GM12878 (cell line): ENCODE measurements around the gene RRAS. TPM values are rescaled to one million over a fixed set of nuclear protein-coding genes. Genes with fewer than 3 reads are reported as not detected.

Experiments used
- ATAC-seq: fragments of 200-7000 bp; cut with Tn5 transposase; 3 replicates; pipeline ENCODE4 v1.9.1; 2020; ENCODE audit warnings: mild to moderate bottlenecking, moderate library complexity
- BruUV-seq: library from RNA; stranded (reverse); fragments of 400-500 nt; replicated peaks from 2 replicates; lab custom pipeline; 2021; lab: Mats Ljungman, UMichigan
- CTCF ChIA-PET: fragments of 300-600 bp; sonication (Branson Sonifier 250); formaldehyde crosslinking; extraction: SDS; loops from one replicate; lab custom pipeline; 2021; ENCODE audit warnings: inconsistent platforms; lab: Yijun Ruan, JAX
- POLR2A ChIA-PET: fragments of 350-600 bp; formaldehyde crosslinking; extraction: SDS; loops from one replicate; lab custom pipeline; 2021; ENCODE audit warnings: inconsistent platforms; lab: Charles Lee
- RAD21 ChIA-PET: fragments of 300-600 bp; sonication (Branson Sonifier 250); formaldehyde crosslinking; loops from one replicate; lab custom pipeline; 2023; ENCODE audit warnings: antibody characterized with exemption; ENCODE audit not compliant: unreplicated experiment; lab: Charles Lee
- SMC1A ChIA-PET: fragments of 300-600 bp; sonication (Branson Sonifier 250); formaldehyde crosslinking; loops from one replicate; lab custom pipeline; 2023; ENCODE audit not compliant: unreplicated experiment, uncharacterized antibody; lab: Charles Lee
- DNase-seq: peaks from one replicate; pipeline ENCODE4 v3.0.0-alpha.2; 2011; ENCODE audit warnings: low read depth, low spot score
- FAIRE-seq: peaks from 3 replicates; lab custom pipeline; 2011; peaks lifted over from hg19 to GRCh38; lab: Jason Lieb, UNC
- H2AFZ ChIP-seq: 2 replicates; pipeline ENCODE4 v1.6.0; 2011; ENCODE audit warnings: low read depth, low read length, control low read depth; ENCODE audit not compliant: control insufficient read depth
- H3K27ac ChIP-seq: 2 replicates; pipeline ENCODE4 v1.5.1; 2011; ENCODE audit warnings: control low read depth; ENCODE audit not compliant: control insufficient read depth, insufficient read depth
- H3K27me3 ChIP-seq, 2 experiments: replicated peaks in 1 of 2; 2 replicates each; pipeline versions ENCODE4 v1.6.0 to v1.6.1; 2011; ENCODE audit warnings: low read length in 1 of 2; ENCODE audit not compliant: control insufficient read depth in 2 of 2, insufficient read depth in 2 of 2
- H3K36me3 ChIP-seq, 2 experiments: 2 replicates each; pipeline ENCODE4 v1.5.1; 2011; ENCODE audit warnings: low read length in 1 of 2; ENCODE audit not compliant: control insufficient read depth in 2 of 2, insufficient read depth in 2 of 2
- H3K4me1 ChIP-seq: 2 replicates; pipeline ENCODE4 v1.6.1; 2011; ENCODE audit warnings: mild to moderate bottlenecking, low read length, moderate library complexity, mixed read lengths; ENCODE audit not compliant: control insufficient read depth, insufficient read depth
- H3K4me2 ChIP-seq: 2 replicates; pipeline ENCODE4 v1.6.0; 2011; ENCODE audit warnings: control low read depth; ENCODE audit not compliant: control insufficient read depth, insufficient read depth
- H3K4me3 ChIP-seq: fragments of 200-600 bp; sonication (generic); 2 replicates; pipeline ENCODE4 v1.5.1; 2016
- H3K79me2 ChIP-seq: 2 replicates; pipeline ENCODE4 v1.6.0; 2011; ENCODE audit warnings: low read length; ENCODE audit not compliant: control insufficient read depth, insufficient read depth
- H3K9ac ChIP-seq: 2 replicates; pipeline ENCODE4 v1.8.0; 2011; ENCODE audit warnings: low read length, control low read depth, mixed read lengths; ENCODE audit not compliant: control insufficient read depth, insufficient read depth
- H3K9me3 ChIP-seq: replicated peaks from 3 replicates; pipeline ENCODE4 v1.5.1; 2011; ENCODE audit warnings: mild to moderate bottlenecking, low read length; ENCODE audit not compliant: control insufficient read depth, insufficient read depth
- H4K20me1 ChIP-seq: 2 replicates; pipeline ENCODE4 v1.6.0; 2011; ENCODE audit not compliant: control insufficient read depth, insufficient read depth
- MEF2A ChIP-seq: IDR thresholded peaks from 2 replicates; pipeline ENCODE4 v1.6.1; 2011; ENCODE audit warnings: low read depth, mild to moderate bottlenecking, low read length, moderate library complexity; ENCODE audit not compliant: insufficient read depth
- POLR2AphosphoS2 ChIP-seq: IDR thresholded peaks from 2 replicates; pipeline ENCODE4 v1.6.1; 2011; ENCODE audit warnings: low read depth, mild to moderate bottlenecking, low read length, improper control_type of control experiment, moderate library complexity
- RAD51 ChIP-seq: fragments of 450-650 bp; IDR thresholded peaks from 2 replicates; pipeline ENCODE4 v1.6.1; 2016; ENCODE audit warnings: moderate library complexity, mild to moderate bottlenecking, inconsistent platforms
- SMC3 ChIP-seq: IDR thresholded peaks from 2 replicates; pipeline ENCODE4 v1.6.1; 2011; ENCODE audit warnings: low read length, improper control_type of control experiment, borderline replicate concordance
- ZNF384 ChIP-seq: IDR thresholded peaks from 2 replicates; pipeline ENCODE4 v1.6.1; 2012; ENCODE audit warnings: low read depth, mild to moderate bottlenecking, low read length, improper control_type of control experiment, borderline replicate concordance
- WGBS: methylation state at CpG from one replicate; pipeline ENCODE4 v1.1.6; 2016; ENCODE audit warnings: low lambda C conversion rate; ENCODE audit not compliant: insufficient replicate concordance, insufficient coverage; ENCODE audit errors: missing lambda C conversion rate; 5-methylcytosine and 5-hydroxymethylcytosine counted together
- in situ Hi-C: fragments of 300-500 bp; cut with MboI; formaldehyde crosslinking; loops from 9 replicates; pipeline ENCODE4 v1.14.3; 2018; ENCODE audit warnings: mixed read lengths
- intact Hi-C: fragments of 100-400 bp; cut with micrococcal nuclease; formaldehyde crosslinking; loops from one replicate; pipeline ENCODE4 v1.14.2; 2022; ENCODE audit not compliant: unreplicated experiment
- polyA plus RNA-seq, 11 experiments: library from polyadenylated mRNA; depleted of rRNA in 4 of 11; unstranded in 6 of 11; stranded (reverse) in 5 of 11; fragments of >200 nt; fragmentation: Nextera tagmentation in 4 of 11; fragmentation: Illumina TruSeq in 1 of 11; extraction: Ambion mirVana in 4 of 11; extraction: Trizol in 1 of 11; gene quantifications; 1 replicate in 1 of 11; 2 replicates in 10 of 11; pipeline versions ENCODE4 v1.2.1 to v1.2.3, GENCODE V29; 2011 to 2016; ENCODE audit warnings: inconsistent platforms in 2 of 11, missing spikeins in 2 of 11, low read depth in 1 of 11
- total RNA-seq, 4 experiments: library from RNA; depleted of rRNA in 3 of 4; stranded (reverse); fragments of >200 nt in 3 of 4; fragmentation: Illumina TruSeq in 1 of 4; extraction: Trizol in 1 of 4; gene quantifications; 2 replicates each; pipeline versions ENCODE4 v1.2.1 to v1.2.3, GENCODE V29; 2013 to 2021
- TF ChIP-seq, protein P1 (sequence below): IDR thresholded peaks from 2 replicates; pipeline ENCODE4 v1.6.1; 2011; ENCODE audit warnings: low read depth, mild to moderate bottlenecking, low read length, moderate library complexity, borderline replicate concordance; ENCODE audit errors: extremely low read depth
- TF ChIP-seq, protein P2 (sequence below): fragments of 450-650 bp; IDR thresholded peaks from 2 replicates; pipeline ENCODE4 v1.6.1; 2016; ENCODE audit warnings: mild to moderate bottlenecking
- TF ChIP-seq, protein P3 (sequence below): fragments of 450-650 bp; IDR thresholded peaks from 2 replicates; pipeline ENCODE4 v1.6.1; 2017; ENCODE audit warnings: borderline replicate concordance

Gene RRAS
- total and polyA plus RNA-seq, 10 of the 15 experiments (the other 5 are each of a cell fraction or from before 2014, with no cell fraction given) = 0.24 to 5.8 (median 1.8) TPM

DNA sequence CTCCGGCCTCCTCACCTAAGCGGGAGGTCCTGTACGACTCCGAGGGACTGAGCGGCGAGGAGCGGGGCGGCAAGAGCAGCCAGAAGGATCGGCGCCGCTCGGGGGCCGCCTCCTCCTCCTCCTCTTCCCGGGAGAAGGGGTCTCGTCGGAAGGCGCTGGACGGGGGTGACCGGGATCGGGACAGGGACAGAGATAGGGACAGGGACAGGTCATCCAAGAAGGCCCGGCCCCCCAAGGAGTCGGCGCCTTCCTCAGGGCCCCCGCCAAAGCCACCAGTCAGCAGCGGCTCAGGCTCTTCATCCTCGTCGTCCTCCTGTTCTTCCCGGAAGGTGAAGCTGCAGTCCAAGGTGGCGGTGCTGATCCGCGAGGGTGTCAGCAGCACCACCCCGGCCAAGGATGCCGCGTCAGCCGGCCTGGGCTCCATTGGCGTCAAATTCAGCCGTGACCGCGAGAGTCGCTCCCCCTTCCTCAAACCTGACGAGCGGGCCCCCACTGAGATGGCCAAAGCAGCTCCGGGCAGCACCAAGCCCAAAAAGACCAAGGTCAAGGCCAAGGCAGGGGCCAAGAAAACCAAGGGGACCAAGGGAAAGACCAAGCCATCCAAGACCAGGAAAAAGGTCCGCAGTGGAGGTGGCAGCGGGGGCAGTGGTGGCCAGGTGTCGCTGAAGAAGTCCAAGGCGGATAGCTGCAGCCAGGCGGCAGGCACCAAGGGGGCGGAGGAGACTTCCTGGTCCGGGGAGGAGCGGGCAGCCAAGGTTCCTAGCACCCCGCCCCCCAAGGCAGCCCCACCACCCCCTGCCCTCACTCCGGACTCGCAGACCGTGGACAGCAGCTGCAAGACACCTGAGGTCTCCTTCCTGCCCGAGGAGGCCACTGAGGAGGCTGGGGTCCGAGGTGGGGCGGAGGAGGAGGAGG, 12.9 kb upstream of the RRAS start:
- no peak overlapping the region for H2AFZ ChIP-seq
- no peaks in the 10 kb centered on the region for H3K9me3 ChIP-seq
- no peaks in the 10 kb centered on the region for H3K79me2 ChIP-seq
- in situ Hi-C loops = no loop called here
- H3K27ac ChIP-seq = no peak overlapping the region
- no TSS peak for BruUV-seq
- 0 out of 2 replicates have a peak, but pooled peaks have one; percentile 16 for TF ChIP-seq POLR2AphosphoS2
- TF ChIP-seq, protein P1, sequence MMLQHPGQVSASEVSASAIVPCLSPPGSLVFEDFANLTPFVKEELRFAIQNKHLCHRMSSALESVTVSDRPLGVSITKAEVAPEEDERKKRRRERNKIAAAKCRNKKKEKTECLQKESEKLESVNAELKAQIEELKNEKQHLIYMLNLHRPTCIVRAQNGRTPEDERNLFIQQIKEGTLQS = no peak
- H3K9ac ChIP-seq = no peak overlapping the region
- WGBS = 99% methylated on average over 36 of the region's 58 CpGs
- peaks cover 0 to 24% of the 10 kb centered on the region in 2 experiments; a peak in 3 of 4 replicates for H3K36me3 ChIP-seq
- H3K4me3 ChIP-seq = no peak overlapping the region
- H3K4me2 ChIP-seq = no peak overlapping the region
- DNase-seq (no peak), ATAC-seq (no peak), FAIRE-seq (no peak)
- H3K4me1 ChIP-seq = no peaks in the 10 kb centered on the region
- no peaks in the 10 kb centered on the region for H4K20me1 ChIP-seq
- RAD21 ChIA-PET = no interaction called here
- H3K27me3 ChIP-seq = no peaks in the 10 kb centered on the region
- SMC1A ChIA-PET = no interaction called here
- CTCF ChIA-PET = no interaction called here
- POLR2A ChIA-PET = no interaction called here
- intact Hi-C loops = no loop called here

DNA sequence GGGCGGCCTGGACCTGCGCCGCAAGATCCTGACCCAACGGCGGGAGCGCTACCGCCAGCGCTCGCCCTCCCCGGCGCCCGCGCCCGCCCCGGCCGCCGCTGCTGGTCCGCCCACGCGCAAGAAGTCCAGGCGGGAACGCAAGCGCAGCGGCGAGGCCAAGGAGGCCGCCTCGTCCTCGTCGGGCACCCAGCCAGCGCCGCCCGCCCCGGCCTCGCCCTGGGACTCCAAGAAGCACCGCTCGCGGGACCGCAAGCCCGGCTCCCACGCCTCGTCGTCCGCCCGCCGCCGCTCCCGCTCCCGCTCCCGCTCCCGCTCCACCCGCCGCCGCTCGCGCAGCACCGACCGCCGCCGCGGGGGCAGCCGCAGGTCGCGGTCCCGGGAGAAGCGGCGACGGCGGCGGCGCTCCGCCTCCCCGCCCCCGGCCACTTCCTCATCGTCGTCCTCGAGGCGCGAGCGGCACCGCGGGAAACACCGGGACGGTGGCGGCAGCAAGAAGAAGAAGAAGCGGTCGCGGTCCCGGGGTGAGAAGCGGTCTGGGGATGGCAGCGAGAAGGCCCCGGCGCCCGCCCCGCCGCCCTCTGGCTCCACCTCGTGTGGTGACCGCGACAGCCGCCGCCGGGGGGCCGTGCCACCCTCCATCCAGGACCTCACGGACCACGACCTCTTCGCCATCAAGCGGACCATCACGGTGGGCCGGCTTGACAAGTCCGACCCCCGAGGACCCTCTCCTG, 12.0 kb upstream of the RRAS start:
- no peaks in the 10 kb centered on the region for H4K20me1 ChIP-seq
- peaks cover 0 to 19% of the 10 kb centered on the region in 2 experiments; a peak in 3 of 4 replicates for H3K36me3 ChIP-seq

More for the DNA sequence above, 12.0 kb upstream of the RRAS start:
- ChIA-PET RAD21 (no interaction called here), CTCF (no interaction called here), POLR2A (no interaction called here), SMC1A (no interaction called here)
- intact Hi-C loops (no loop called here), in situ Hi-C loops (no loop called here)
- no TSS peak for BruUV-seq
- no peak for ATAC-seq
- Histone ChIP-seq H2AFZ (no peak overlapping the region), H3K4me3 (no peak overlapping the region), H3K4me1 (no peaks in the 10 kb centered on the region), H3K27me3 (no peaks in the 10 kb centered on the region), H3K27ac (no peak overlapping the region), H3K9me3 (no peaks in the 10 kb centered on the region), H3K4me2 (no peak overlapping the region), H3K79me2 (no peaks in the 10 kb centered on the region), H3K9ac (no peak overlapping the region)
- no peak for FAIRE-seq
- TF ChIP-seq, protein P2, sequence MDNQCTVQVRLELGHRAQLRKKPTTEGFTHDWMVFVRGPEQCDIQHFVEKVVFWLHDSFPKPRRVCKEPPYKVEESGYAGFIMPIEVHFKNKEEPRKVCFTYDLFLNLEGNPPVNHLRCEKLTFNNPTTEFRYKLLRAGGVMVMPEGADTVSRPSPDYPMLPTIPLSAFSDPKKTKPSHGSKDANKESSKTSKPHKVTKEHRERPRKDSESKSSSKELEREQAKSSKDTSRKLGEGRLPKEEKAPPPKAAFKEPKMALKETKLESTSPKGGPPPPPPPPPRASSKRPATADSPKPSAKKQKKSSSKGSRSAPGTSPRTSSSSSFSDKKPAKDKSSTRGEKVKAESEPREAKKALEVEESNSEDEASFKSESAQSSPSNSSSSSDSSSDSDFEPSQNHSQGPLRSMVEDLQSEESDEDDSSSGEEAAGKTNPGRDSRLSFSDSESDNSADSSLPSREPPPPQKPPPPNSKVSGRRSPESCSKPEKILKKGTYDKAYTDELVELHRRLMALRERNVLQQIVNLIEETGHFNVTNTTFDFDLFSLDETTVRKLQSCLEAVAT = no peak
- no peak for TF ChIP-seq SMC3
- TF ChIP-seq POLR2AphosphoS2 = no peak
- no peak for TF ChIP-seq RAD51
- TF ChIP-seq, protein P3, sequence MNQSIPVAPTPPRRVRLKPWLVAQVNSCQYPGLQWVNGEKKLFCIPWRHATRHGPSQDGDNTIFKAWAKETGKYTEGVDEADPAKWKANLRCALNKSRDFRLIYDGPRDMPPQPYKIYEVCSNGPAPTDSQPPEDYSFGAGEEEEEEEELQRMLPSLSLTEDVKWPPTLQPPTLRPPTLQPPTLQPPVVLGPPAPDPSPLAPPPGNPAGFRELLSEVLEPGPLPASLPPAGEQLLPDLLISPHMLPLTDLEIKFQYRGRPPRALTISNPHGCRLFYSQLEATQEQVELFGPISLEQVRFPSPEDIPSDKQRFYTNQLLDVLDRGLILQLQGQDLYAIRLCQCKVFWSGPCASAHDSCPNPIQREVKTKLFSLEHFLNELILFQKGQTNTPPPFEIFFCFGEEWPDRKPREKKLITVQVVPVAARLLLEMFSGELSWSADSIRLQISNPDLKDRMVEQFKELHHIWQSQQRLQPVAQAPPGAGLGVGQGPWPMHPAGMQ = no peak
- TF ChIP-seq ZNF384 = no peak
- no peak for TF ChIP-seq MEF2A
- no peak for DNase-seq
- WGBS = 99% methylated on average over 58 of the region's 110 CpGs
